ENCODE measurements around the gene PPIB.

Gene PPIB

GRCh38 chr15:64162869-64163658 is at the start of gene PPIB:
Gene PPIB (minus strand): TSS chr15:64163022. CDS start chr15:64162986, 36 bp downstream.
- peak; percentile 98 for DNase-seq
- ATAC-seq = peak; percentile 95

GRCh38 chr15:64211696-64212095 is 48.9 kb upstream of the PPIB start:
- ATAC-seq (no peak), DNase-seq (no peak)

- ATAC-seq (no peak), DNase-seq (no peak)
Measured at GRCh38 chr15:64210371-64210770, 47.5 kb upstream of the PPIB start.

- no peak for ATAC-seq
Measured at GRCh38 chr15:64209680-64210334, 47.0 kb upstream of the PPIB start.

GRCh38 chr15:64205202-64205601 is 42.4 kb upstream of the PPIB start:
- no peak for DNase-seq
- ATAC-seq = no peak

More at GRCh38 chr15:64209680-64210334, 47.0 kb upstream of the PPIB start:
- no peak for DNase-seq

- DNase-seq (no peak), ATAC-seq (no peak)
Measured at GRCh38 chr15:64197425-64197824, 34.6 kb upstream of the PPIB start.

GRCh38 chr15:64193971-64194370 is 31.1 kb upstream of the PPIB start:
- DNase-seq (no peak), ATAC-seq (no peak)

GRCh38 chr15:64191971-64192830 is 29.4 kb upstream of the PPIB start:
- ATAC-seq (no peak), DNase-seq (no peak)

- ATAC-seq (no peak), DNase-seq (no peak)
Measured at GRCh38 chr15:64187396-64188191, 24.8 kb upstream of the PPIB start.

- DNase-seq (no peak), ATAC-seq (no peak)
Measured at GRCh38 chr15:64185146-64185911, 22.5 kb upstream of the PPIB start.

GRCh38 chr15:64182859-64183370 is 20.1 kb upstream of the PPIB start:
- ATAC-seq = no peak

GRCh38 chr15:64180235-64180824 is 17.5 kb upstream of the PPIB start:
- ATAC-seq (no peak), DNase-seq (no peak)

More at GRCh38 chr15:64182859-64183370, 20.1 kb upstream of the PPIB start:
- no peak for DNase-seq

- DNase-seq (no peak), ATAC-seq (no peak)
Measured at GRCh38 chr15:64166102-64166890, 3.5 kb upstream of the PPIB start.

GRCh38 chr15:64164436-64164835 is 1.6 kb upstream of the PPIB start:
- no peak for DNase-seq
- ATAC-seq = no peak

- no peak for ATAC-seq
- DNase-seq = no peak
Measured at GRCh38 chr15:64163659-64164362, 989 bp upstream of the PPIB start.

GRCh38 chr15:64162478-64162868 is 349 bp downstream of the PPIB start:
- ATAC-seq (peak; percentile 25), DNase-seq (no peak)

GRCh38 chr15:64161688-64162477 is 939 bp downstream of the PPIB start:
- no peak for DNase-seq
- no peak for ATAC-seq

Measured in stimulated activated naive CD8-positive, alpha-beta T cell treated with anti-CD3 and anti-CD28 coated beads, Interleukin-15, Interleukin-2, amounts not matched to agents 100 U/mL and 50 U/mL, for 24 hours (primary cell).